Parathyroid adenoma (tissue), 2 donors: ENCODE measurements around the gene TBC1D13.

Experiments
- H2AFZ ChIP-seq: fragments of 300-600 bp; sonication (generic); one replicate; pipeline ENCODE4 v1.7.0; 2017; ENCODE audit warnings: antibody characterized with exemption, mild to moderate bottlenecking
- H3K27ac ChIP-seq: fragments of 300-600 bp; sonication (generic); one replicate; pipeline ENCODE4 v1.7.0; 2017
- H3K27me3 ChIP-seq: fragments of 300-600 bp; sonication (generic); one replicate; pipeline ENCODE4 v1.7.0; 2017; ENCODE audit warnings: low read length; ENCODE audit not compliant: control insufficient read depth, insufficient read depth
- H3K36me3 ChIP-seq: fragments of 300-600 bp; sonication (generic); one replicate; pipeline ENCODE4 v1.7.0; 2017; ENCODE audit warnings: low read length; ENCODE audit not compliant: control insufficient read depth, insufficient read depth
- H3K4me1 ChIP-seq: fragments of 300-600 bp; sonication (generic); one replicate; pipeline ENCODE4 v1.7.0; 2017; ENCODE audit warnings: control low read depth
- H3K4me2 ChIP-seq: fragments of 300-600 bp; sonication (generic); one replicate; pipeline ENCODE4 v1.7.0; 2017; ENCODE audit warnings: low read length
- H3K4me3 ChIP-seq: fragments of 300-600 bp; sonication (generic); one replicate; pipeline ENCODE4 v1.7.0; 2017; ENCODE audit warnings: low read depth, low read length
- H3K79me2 ChIP-seq: fragments of 300-600 bp; sonication (generic); one replicate; pipeline ENCODE4 v1.7.0; 2017; ENCODE audit warnings: control low read depth
- H3K9ac ChIP-seq: fragments of 300-600 bp; sonication (generic); one replicate; pipeline ENCODE4 v1.7.0; 2017; ENCODE audit warnings: mild to moderate bottlenecking
- H3K9me3 ChIP-seq: fragments of 300-600 bp; sonication (generic); one replicate; pipeline ENCODE4 v1.7.0; 2017; ENCODE audit warnings: low read length; ENCODE audit not compliant: control insufficient read depth
- TF ChIP-seq, protein P1 (sequence below): fragments of 300-600 bp; sonication (generic); IDR thresholded peaks from one replicate; pipeline ENCODE4 v1.7.0; 2017; ENCODE audit warnings: antibody characterized with exemption, mild to moderate bottlenecking
- donor health status: primary hyperparathyroidism.

The TBC1D13 gene

DNA sequence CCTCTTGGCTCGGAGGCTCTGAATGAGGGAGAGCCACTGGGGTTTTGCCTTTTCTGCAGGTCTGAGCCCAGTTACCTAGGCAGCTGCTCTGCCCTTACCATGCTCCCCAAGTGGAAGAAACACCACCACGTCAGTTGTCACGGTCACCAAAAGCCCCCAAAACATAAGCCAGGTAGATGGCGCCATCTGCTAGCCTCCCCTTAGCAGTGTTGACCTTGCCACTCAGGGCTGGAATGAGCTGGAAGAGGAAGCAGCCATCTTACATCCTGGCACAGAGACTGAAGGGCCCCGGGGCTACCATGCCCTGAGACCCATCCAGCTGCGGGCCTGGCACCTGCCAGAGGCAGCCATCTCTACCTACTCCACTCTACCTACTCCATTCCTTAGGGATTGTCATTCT is 22.7 kb upstream of the TBC1D13 start:
- H3K4me3 ChIP-seq = no peak overlapping the region
- no peak overlapping the region for H3K9ac ChIP-seq
- H3K9me3 ChIP-seq = no peaks in the 10 kb centered on the region
- TF ChIP-seq, protein P1, sequence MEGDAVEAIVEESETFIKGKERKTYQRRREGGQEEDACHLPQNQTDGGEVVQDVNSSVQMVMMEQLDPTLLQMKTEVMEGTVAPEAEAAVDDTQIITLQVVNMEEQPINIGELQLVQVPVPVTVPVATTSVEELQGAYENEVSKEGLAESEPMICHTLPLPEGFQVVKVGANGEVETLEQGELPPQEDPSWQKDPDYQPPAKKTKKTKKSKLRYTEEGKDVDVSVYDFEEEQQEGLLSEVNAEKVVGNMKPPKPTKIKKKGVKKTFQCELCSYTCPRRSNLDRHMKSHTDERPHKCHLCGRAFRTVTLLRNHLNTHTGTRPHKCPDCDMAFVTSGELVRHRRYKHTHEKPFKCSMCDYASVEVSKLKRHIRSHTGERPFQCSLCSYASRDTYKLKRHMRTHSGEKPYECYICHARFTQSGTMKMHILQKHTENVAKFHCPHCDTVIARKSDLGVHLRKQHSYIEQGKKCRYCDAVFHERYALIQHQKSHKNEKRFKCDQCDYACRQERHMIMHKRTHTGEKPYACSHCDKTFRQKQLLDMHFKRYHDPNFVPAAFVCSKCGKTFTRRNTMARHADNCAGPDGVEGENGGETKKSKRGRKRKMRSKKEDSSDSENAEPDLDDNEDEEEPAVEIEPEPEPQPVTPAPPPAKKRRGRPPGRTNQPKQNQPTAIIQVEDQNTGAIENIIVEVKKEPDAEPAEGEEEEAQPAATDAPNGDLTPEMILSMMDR = no peak
- no peak overlapping the region for H3K4me2 ChIP-seq
- H3K36me3 ChIP-seq = no peaks in the 10 kb centered on the region
- no peaks in the 10 kb centered on the region for H3K27me3 ChIP-seq
- H2AFZ ChIP-seq = no peak overlapping the region
- no peak overlapping the region for H3K27ac ChIP-seq
- H3K4me1 ChIP-seq = no peaks in the 10 kb centered on the region
- peaks cover 12% of the 10 kb centered on the region for H3K79me2 ChIP-seq

GRCh38 chr9:128765499-128765898 is 21.6 kb upstream of the TBC1D13 start:
- H2AFZ ChIP-seq = no peak overlapping the region
- H3K27ac ChIP-seq = no peak overlapping the region
- H3K4me3 ChIP-seq = no peak overlapping the region
- TF ChIP-seq, protein P1 = no peak
- no peaks in the 10 kb centered on the region for H3K36me3 ChIP-seq
- H3K4me1 ChIP-seq = no peaks in the 10 kb centered on the region
- H3K79me2 ChIP-seq = peaks cover 19% of the 10 kb centered on the region
- no peaks in the 10 kb centered on the region for H3K9me3 ChIP-seq
- H3K9ac ChIP-seq = no peak overlapping the region
- no peaks in the 10 kb centered on the region for H3K27me3 ChIP-seq
- no peak overlapping the region for H3K4me2 ChIP-seq

- no peak overlapping the region for H3K9ac ChIP-seq
These were observed 18.4 kb upstream of the TBC1D13 start for GRCh38 chr9:128768606-128769005.

DNA sequence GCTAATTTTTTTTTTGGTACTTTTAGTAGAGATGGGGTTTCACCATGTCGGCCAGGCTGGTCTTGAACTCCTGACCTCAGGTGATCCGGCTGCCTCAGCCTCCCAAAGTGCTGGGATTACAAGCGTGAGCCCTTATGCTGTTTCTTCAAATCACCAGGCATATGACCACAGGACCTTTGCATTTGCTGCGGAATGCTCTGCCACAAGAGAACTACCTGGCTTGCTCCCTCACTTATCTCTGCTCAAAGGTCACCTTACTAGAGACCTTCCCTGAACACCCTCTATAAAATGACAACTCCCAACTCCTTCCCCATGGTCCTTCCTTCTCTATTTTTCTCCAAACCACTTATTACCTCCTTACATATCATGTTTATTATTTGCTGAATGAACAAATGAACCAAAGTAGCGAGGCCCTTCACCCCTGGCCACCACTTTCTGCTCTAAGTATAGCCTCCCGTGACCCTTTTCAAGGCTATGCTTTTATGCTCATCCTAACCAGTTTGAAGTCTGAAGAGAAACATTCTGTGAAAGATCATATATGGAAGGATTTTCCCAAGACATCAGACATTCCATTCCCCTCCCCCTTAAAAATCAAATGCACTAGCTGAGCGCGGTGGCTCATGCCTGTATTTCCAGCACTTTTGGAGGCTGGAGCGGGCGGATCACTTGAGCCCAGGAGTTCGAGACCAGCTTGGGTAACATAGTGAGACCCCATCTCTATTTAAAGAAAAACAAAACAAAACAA is 16.6 kb upstream of the TBC1D13 start:
- H3K9ac ChIP-seq = peak overlapping the region; percentile 72
- peak overlapping the region; percentile 84 for H3K4me2 ChIP-seq
- H3K4me3 ChIP-seq = peak overlapping the region; percentile 92
- no peaks in the 10 kb centered on the region for H3K36me3 ChIP-seq
- H3K9me3 ChIP-seq = no peaks in the 10 kb centered on the region
- TF ChIP-seq, protein P1 = no peak
- H3K79me2 ChIP-seq = peaks cover 25% of the 10 kb centered on the region
- H3K27me3 ChIP-seq = no peaks in the 10 kb centered on the region
- H2AFZ ChIP-seq = no peak overlapping the region
- H3K4me1 ChIP-seq = no peaks in the 10 kb centered on the region
- H3K27ac ChIP-seq = peak overlapping the region; percentile 79

More at GRCh38 chr9:128768606-128769005, 18.4 kb upstream of the TBC1D13 start:
- Histone ChIP-seq H3K4me3 (no peak overlapping the region), H3K9me3 (no peaks in the 10 kb centered on the region), H3K27ac (no peak overlapping the region), H3K79me2 (peaks cover 28% of the 10 kb centered on the region), H3K4me1 (no peaks in the 10 kb centered on the region), H2AFZ (no peak overlapping the region), H3K36me3 (no peaks in the 10 kb centered on the region), H3K27me3 (no peaks in the 10 kb centered on the region), H3K4me2 (no peak overlapping the region)
- TF ChIP-seq, protein P1 = no peak
